ENCODE measurements around the gene ACOT7.

ACOT7 gene

GRCh38 chr1:6419804-6420453 lies 26.4 kb upstream of the ACOT7 start, which contains the start of gene HES2:
Gene HES2 (minus strand): TSS chr1:6419919. CDS start chr1:6419820, 99 bp downstream.
- TF ChIP-seq CTCF (IDR thresholded peaks at IDR 0.05; ENCODE audit: low read depth, low read length), result no peak
- no peak for DNase-seq (ENCODE audit: extremely low read depth, low read depth)

DNA sequence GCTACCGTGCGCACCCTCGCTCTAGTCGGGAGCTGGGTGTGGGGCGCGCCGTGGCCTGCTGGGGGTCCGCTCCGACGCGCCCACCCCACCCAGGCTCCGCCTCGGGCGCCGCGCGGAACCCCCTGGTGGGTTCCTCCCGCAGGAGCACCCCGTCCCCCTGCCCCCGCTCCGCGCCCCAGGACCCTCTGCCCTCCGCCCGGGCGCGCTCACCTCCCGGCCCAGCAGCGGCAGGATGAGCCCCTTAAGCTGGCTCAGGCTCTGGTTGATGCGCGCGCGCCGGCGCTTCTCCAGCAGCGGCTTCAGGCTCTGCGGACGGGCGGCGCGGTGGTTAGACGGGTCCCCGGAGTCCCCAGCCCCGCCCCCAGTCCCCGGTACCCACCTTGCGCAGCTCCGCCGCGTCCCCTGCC lies 25.8 kb upstream of the ACOT7 start:
- no peak for TF ChIP-seq CTCF (IDR thresholded peaks at IDR 0.05; ENCODE audit: low read depth, low read length)
- DNase-seq (ENCODE audit: extremely low read depth, low read depth), result no peak

- TF ChIP-seq CTCF (IDR thresholded peaks at IDR 0.05; ENCODE audit: low read depth, low read length), result no peak
- DNase-seq (ENCODE audit: extremely low read depth, low read depth), result no peak
These were observed 25.3 kb upstream of the ACOT7 start for GRCh38 chr1:6418668-6419396.

DNA sequence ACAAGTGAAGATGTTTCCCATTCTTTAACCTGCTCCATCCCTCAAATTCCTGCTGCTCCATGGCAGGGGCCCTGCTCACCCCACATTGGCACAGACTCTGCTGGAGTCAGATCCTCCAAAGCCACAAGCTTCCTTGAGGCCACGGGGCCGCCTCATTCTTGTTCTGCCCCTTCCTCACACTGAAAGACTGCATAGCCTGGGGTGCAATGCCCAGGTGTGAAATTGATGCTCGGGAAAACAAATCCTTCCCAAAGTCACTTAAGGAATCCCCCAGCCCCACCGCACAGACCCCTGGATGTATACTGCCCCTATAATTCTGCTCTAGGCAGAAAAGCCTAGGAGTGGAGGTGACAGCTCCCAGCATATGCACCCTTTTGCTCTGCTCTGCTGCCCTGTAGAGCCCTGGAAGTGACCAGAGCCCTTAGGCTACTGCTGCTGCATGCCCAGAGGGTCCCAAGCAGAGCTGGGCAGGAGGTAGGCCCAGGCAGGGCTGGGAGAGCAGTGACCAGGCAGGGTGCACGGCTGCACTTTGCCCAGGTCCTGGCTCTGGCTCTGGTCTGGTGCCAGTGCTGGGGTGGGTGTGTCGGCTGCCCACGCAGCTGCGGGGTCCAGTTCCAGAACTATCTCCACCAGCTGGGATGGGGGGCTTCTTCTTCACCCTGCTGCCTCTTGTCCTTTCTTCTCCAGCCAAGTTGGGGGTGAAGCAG lies 24.5 kb upstream of the ACOT7 start:
- TF ChIP-seq CTCF (IDR thresholded peaks at IDR 0.05; ENCODE audit: low read depth, low read length), result no peak
- DNase-seq (ENCODE audit: extremely low read depth, low read depth), result no peak

DNA sequence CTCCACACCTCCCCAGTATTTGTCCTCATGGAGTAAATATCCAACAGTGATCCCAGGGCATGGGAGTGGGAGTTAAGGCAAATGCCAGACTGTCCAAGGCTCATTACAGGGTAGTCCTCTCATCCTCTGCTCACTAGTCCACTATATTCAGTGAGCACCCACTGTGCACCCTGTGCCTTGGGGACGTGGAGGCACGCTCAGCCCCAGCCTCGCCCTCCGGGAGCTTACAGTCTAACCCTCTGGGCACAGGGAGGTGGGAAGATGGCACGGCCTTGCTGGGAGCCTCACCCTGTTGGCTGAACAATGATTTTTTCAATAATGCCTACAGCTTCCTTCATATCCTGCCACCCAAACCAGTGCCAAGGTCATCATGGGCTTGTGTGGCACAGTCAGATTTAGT lies 23.3 kb upstream of the ACOT7 start:
- no peak for TF ChIP-seq CTCF (IDR thresholded peaks at IDR 0.05; ENCODE audit: low read depth, low read length)
- no peak for DNase-seq (ENCODE audit: extremely low read depth, low read depth)

- no peak for DNase-seq (ENCODE audit: extremely low read depth, low read depth)
- no peak for TF ChIP-seq CTCF (IDR thresholded peaks at IDR 0.05; ENCODE audit: low read depth, low read length)
These were observed 22.7 kb upstream of the ACOT7 start for GRCh38 chr1:6416295-6416656.
